HG03571 (cell line): ENCODE measurements around the gene XRCC2.
"Not testable (repeated sequence)": the region's sequence is repeated elsewhere in the genome, so short reads cannot be mapped to it uniquely, and the experiment has no call there.

ENCODE experiments used
- ATAC-seq: cut with Tn5 transposase; IDR thresholded peaks from one replicate; pipeline ENCODE4 v1.9.1; 2021; ENCODE audit not compliant: unreplicated experiment

The XRCC2 gene

GRCh38 chr7:152666078-152666477 lies 9.9 kb downstream of the XRCC2 start:
- ATAC-seq, result no peak

DNA sequence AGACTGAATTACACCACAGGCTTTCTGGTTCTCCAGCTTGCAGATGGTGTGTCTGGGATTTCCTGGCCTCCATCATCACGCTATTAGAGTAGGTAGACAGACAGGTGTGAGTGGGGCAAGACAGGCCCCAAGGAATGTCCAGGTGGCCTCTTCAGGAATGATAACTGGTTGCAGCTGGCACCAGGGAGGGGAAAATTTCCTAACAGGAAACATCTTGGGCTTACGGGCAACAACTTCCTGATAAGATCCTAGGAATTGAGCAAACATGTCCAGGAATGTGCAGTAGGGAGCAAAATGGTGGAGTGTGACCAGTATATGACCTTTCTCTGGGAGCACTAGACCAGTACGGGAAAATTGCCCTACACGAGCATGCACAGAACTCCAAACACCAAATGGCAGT lies 11.3 kb downstream of the XRCC2 start:
- ATAC-seq, result no peak

GRCh38 chr7:152663931-152664330 lies 12.0 kb downstream of the XRCC2 start:
- no peak for ATAC-seq

DNA sequence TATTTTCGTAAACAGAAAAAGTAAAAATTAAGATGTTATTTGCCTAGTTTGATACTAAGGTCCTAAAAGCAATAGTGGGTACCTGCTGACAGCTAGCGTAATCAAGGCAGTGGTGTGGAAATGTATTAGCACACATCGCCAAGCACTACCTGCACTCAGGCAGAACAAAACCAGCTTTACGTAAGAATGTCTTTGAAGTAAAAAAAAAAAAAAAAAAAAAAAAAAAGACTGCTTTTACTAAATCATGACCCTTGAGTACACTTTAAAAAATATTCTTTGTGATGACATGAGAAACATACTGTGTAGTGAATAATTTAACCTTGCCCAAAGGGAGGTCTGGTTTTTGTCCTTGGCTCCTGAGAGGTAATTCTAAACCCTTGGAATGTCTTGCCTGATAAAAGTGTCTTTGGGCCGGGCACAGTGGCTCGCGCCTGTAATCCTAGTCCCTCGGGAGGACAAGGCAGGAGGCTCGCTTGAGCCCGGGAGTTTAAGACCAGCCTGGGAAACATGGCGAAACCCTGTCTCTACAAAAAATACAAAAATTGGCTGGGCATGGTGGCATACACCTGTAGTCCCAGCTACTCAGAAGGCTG lies 12.7 kb downstream of the XRCC2 start:
- no peak for ATAC-seq

DNA sequence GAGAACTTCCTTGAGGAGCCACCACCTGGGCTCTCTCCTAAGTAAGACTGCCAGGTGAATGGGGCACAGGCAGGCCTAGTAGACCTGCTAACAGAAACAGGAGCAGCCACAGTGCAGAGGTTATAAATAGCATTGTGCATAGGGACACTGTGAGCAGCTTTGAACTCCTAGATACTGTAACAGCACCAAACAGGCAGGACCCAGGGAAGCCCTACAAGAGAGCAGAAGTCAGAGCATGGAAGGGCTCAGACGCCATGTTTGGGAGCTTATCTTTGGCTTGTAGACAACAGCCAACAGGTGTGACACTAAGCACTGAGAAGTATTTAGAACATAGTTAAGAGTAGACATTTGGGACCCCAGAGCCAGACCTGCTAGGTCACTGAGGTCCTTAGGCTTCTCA lies 14.5 kb downstream of the XRCC2 start:
- ATAC-seq, result no peak

- ATAC-seq, result no peak
These were observed 15.9 kb downstream of the XRCC2 start for GRCh38 chr7:152660021-152660420.

DNA sequence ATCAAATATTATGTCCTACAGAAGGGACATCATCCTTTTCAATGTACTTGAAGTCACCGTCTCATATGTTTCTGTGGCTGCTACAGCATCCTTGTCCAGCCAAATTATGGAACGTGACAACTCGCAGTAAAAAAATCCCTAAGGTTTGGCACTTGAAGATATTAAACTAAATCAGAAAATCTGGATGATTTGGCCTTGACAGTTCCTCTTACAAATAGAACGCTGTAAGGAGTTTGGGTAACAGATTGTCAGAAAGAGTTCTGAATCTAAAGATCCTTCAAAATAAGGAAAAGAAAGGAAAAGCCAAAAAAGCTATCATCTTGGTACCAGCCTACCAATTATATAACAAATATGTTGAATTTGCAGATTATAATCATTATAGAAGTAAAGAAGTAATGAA lies 21.0 kb downstream of the XRCC2 start:
- no peak for ATAC-seq

DNA sequence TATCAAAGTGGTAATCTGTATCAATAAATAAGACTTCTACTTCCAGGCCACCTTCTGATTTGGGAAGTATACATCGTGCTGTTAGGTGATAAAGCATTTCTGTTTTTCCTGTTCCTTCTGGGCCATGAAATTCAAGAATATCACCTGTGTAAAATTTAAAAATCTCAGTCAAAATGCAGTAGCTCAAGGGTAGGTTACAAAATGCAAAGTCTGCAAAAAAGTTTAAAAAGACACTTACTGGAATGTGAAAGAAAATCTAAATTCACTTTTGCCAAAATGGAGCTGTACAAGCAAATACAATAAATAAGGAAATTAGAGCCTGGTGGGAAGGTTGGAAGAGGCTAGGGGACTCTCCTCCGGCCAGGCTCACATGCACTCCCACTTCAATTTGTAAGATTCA lies 26.7 kb downstream of the XRCC2 start:
- ATAC-seq, result no peak

DNA sequence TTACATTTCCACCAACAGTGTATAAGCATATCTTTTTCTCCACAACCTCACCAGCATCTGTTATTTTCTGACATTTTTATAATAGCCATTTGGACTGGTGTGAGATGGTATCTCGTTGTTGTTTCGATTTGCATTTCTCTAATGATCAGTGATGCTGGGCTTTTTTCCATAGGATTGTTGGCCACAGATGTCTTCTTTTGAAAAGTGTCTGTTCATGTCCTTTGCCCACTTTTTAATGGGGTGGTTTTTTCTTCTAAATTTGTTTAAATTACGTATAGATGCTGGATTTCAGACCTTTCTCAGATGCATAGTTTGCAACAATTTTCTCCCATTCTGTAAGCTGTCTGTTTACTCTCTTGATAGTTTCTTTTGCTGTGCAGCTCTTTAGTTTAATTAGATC lies 28.9 kb downstream of the XRCC2 start:
- ATAC-seq, result no peak

- ATAC-seq, result not testable (repeated sequence)
These were observed 29.4 kb downstream of the XRCC2 start for GRCh38 chr7:152646579-152646978.

DNA sequence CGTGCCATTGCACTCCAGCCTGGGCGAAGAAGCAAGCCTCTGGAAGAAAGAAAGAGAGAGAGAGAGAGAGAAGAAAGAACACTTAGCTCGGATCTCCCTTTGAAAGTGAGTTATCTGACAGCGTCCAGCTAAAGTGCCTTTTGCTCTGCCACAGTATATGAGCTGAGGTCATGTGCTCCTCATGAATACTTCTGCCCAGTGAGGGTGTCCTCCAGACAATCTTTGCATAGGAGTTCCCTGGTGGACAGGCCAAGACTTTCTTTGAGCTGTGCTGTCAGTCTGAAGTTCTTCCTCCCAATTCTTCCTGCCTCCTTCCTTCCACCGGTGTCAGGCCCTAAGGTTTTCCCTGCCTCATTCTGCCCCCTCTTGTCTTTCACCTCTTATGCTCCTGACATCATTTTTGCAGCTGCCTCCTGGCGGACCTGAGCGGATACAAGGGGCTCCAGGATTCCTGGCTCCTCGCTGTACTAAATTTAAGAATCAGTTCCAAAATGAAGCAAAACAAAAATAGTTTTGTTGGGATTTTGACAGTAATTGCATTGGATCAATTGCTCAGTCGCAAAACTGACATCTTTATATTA lies 31.9 kb downstream of the XRCC2 start:
- ATAC-seq, result no peak

DNA sequence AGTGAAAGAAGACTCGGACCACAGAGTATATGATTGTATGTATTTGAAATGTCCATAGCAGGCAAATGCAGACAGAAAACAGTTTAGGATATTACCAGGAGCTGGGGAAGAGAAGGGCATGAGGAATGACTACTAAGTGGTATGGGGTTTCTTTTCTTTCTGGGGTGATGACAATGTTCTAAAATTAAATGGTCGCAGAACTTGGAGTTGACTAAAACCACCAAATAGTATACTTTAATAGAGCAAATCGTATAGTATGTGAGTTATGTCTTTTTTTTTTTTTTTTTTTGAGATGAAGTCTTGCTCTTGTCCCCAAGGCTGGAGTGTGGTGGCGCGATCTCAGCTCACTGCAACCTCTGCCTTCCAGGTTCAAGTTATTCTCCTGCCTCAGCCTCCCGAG lies 34.6 kb downstream of the XRCC2 start:
- no peak for ATAC-seq

DNA sequence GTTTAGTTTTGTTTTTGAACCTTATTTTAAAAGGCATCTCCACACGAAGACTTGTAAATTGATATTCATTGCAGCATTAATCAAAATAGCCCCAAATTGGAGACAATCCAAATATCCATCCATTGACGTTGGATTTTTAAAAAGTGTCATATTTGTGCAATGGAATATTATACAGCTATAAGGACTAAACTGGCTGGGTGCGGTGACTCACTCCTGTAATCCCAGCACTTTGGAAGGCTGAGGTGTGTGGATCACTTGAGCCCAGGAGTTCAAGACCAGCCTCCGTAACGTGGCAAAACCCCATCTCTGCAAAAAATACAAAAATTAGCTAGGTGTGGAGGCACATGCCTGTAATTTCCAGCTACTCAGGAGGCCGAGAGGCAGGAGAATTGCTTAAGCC lies 35.1 kb downstream of the XRCC2 start:
- ATAC-seq, result no peak

- no peak for ATAC-seq
These were observed 37.9 kb downstream of the XRCC2 start for GRCh38 chr7:152637920-152638580.

DNA sequence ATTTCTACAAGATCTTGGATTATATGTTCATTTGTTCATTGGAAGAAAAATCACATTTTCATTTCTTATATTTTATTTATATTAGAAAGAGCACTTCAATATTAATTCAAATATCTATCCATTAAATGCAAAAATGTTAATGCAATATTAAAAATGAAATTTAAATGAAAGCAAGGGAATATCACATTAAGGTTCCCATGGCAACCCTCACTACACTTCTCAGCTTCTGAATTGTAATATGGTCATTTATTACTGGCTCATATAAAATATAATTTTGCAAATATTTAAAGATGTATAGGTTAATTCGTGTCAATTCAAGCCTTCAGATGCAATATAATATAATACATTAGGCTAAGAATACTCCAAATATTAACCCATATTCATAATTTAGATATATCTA lies 38.8 kb downstream of the XRCC2 start:
- no peak for ATAC-seq

GRCh38 chr7:152636441-152636840 lies 39.5 kb downstream of the XRCC2 start:
- ATAC-seq, result no peak

DNA sequence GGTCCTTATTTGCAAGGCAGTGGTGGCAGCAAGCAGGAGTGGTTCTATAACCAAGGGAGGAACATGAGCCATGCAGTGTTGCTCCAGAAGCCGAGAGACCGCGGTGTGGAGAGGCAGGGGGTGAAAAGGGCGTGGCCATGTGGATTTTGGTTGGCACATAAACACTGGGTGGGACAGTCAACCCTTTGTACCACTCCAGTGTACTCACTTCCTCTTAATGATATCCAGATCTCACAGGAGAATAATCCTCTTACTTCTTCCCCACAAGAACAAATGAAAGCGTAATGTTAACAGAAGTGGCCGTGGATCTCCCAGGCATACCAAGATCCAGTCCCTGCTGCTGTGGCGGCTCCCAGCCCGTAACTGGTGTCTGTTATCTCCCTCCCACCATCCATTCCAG lies 42.4 kb downstream of the XRCC2 start:
- no peak for ATAC-seq

- ATAC-seq, result no peak
These were observed 42.9 kb downstream of the XRCC2 start for GRCh38 chr7:152633072-152633471.

GRCh38 chr7:152628772-152629171 lies 47.2 kb downstream of the XRCC2 start:
- ATAC-seq, result not testable (repeated sequence)

DNA sequence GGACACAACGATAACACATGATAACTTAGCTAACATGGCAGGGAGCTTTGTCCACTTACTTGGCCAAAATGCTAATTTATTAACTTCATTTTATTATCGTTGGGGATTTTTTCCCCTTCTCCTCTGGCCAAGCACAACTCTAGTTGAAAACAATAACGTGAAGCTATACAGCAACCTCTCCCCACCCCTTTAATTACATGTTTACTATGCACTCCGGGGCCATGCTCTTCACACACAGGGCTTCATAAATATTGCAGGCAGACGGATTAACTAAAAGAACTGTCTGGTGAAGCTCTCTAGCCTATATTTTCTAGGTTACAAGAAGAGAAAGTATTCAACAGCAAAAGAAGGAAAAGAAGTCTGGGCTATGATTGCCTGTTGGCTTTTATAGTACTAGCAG lies 51.7 kb downstream of the XRCC2 start:
- ATAC-seq, result no peak

DNA sequence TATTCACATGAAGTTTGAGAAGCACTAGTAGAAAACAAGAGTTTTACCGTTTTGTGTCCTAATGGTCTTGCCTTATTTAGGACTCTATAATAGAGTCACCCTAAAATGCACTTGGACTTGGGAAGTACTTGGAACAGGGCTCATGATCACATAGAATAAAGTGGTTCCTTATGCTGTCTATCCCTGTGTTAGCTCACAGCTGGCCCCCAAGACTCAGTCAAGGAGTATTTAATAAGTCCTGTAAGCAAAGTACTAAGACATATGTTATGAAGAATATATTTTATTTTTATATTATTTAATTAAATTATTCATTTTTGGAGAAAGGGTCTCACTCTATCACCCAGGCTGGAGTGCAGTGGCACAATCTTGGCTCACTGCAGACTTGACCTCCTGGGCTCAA lies 54.5 kb downstream of the XRCC2 start:
- no peak for ATAC-seq

- ATAC-seq, result no peak
These were observed 56.8 kb downstream of the XRCC2 start for GRCh38 chr7:152619027-152619739.
